ENCODE results near the gene AFMID.
"Not testable (repeated sequence)": the region's sequence is repeated elsewhere in the genome, so short reads cannot be mapped to it uniquely, and the experiment has no call there.

Gene AFMID, protein sequence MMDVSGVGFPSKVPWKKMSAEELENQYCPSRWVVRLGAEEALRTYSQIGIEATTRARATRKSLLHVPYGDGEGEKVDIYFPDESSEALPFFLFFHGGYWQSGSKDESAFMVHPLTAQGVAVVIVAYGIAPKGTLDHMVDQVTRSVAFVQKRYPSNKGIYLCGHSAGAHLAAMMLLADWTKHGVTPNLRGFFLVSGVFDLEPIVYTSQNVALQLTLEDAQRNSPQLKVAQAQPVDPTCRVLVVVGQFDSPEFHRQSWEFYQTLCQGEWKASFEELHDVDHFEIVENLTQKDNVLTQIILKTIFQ

GRCh38 chr17:78186692-78187595, at the start of gene AFMID, which contains the start of gene TK1:
Gene AFMID (plus strand): TSS chr17:78187362. CDS start chr17:78187371, 9 bp downstream.
Gene TK1 (minus strand): TSS chr17:78187052. CDS start chr17:78186994, 58 bp downstream.
- DNase-seq = peak; percentile 98

DNA sequence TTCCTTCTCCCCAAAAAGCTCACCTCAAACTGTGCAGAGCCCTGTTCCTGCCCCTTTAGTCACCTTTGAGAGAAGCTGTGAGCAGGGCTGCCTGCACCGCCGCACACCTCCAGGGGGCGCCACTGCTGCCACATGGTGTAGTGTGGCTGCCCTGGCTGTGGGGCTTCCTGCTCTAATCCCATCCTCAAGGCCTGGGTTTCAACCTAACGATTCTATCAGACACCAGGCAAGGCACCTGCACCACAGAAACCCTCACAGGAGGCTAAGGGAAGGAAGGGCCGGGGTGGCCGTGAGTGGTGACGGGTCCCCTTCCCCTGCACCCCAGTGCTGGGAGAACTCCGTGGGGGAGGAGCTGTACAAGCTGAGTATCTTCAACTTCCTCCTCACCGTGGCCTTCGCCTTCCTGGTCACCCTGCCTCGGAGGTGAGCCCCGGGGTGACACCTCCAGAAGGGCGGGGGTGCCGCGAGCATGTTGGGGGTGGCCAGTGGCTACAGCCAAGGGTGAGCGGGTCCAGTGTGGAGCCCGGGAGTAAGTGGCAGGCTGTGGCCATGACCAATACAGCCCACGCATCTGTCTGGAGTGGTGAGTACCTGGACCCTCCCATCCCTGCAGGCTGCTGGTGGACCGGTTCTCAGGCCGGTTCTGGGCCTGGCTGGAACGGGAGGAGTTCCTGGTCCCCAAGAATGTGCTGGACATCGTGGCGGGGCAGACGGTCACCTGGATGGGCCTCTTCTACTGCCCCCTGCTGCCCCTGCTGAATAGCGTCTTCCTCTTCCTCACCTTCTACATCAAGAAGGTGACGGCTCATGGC, 49.6 kb upstream of the AFMID start:
- DNase-seq = no peak

- no peak for DNase-seq
These were observed 48.7 kb upstream of the AFMID start for GRCh38 chr17:78138204-78139060.

DNA sequence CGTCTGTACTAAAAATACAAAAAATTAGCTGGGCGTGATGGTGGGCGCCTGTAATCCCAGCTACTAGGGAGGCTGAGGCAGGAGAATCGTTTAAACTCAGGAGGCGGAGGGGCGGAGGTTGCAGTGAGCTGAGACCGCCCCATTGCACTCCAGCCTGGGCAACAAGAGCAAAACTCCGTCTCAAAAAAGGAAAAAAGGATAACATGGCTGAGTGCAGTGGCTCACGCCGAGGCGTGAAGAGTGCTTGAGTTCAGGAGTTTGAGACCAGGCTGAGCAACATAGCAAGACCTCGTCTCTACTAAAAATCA, 47.3 kb upstream of the AFMID start:
- DNase-seq = not testable (repeated sequence)

- DNase-seq = peak; percentile 94
These were observed 46.8 kb upstream of the AFMID start for GRCh38 chr17:78140169-78141051.

DNA sequence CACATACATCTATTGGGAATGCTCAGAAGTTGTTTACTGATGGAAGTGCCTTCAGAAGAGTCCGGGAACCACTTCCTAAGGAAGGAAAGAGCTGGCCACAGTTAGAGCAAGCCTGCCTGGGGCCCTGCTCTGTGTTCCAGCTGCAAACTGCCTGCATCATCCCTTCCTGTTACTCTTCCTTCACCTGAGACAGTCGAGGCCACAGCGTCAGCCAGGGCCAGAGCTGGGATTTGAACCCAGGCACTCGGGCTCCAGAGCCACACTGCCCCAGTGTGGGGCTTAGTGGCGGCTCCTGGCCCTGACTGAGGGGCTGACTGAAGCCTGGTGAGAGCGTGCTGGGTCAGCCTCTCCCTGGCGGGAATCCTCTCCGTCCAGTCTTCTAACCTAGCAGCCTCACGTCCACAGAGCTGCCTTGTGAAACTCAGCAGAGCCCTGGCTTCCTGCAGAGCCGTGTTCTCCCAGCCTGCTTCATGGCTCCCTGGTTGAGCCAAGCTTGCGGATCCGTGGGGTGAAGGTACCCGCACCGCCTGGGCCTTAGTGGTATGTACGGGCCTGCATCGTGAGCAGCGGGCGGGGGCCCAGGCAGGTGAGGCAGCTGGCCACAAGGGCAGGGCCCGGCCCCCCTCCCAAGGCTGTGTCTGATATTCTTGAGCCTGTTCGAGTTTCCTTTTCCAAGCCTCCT, 45.6 kb upstream of the AFMID start:
- no peak for DNase-seq

- DNase-seq = no peak
These were observed 44.9 kb upstream of the AFMID start for GRCh38 chr17:78142119-78142861.

- no peak for DNase-seq
These were observed 43.7 kb upstream of the AFMID start for GRCh38 chr17:78143214-78144146.

GRCh38 chr17:78144147-78144719, 42.9 kb upstream of the AFMID start:
- DNase-seq = no peak

DNA sequence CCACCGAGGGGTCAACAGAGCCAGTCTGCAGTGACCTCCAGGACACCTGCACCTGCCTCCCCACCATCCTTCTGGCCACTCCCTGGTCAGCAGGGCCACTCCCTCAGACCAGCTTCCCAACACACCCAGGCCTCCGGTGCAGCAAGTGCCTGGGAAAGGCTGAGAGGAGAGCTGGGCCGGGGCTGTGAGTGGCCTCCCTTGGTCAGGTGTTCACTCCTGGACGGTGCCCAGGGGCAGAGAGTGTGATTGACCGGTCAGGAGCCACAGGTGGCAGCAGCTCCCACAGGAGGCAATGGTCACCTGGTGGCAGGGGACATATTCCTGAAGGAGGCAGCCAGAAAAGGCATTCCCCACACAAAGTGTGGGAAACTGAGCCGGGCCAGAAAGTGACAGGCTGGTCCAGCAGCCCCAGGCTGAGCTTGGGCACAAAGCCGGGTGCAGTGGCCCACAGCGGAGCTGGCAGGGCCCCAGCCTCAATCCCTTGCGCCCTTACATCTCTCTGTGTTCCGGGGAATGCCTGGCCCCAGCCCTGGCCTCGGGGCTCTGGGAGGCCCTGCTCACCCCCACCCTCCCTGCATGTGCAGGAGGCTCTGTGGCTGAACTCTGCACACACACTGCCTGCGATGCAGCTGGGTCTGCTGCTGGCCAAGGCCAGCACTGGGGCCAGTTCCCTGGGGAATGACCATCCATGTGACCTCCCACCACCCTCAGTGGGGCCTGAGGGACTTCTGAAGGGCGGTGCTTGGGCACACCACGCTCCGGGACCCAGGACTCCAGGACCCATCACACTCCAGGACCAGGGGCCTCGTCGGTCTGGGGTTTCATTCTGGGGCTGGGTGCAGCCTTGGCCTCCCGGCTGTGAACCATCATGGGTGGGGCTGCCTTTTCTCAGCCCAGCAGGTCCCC, 42.2 kb upstream of the AFMID start:
- no peak for DNase-seq

- DNase-seq = no peak
These were observed 40.7 kb upstream of the AFMID start for GRCh38 chr17:78146471-78146869.

DNA sequence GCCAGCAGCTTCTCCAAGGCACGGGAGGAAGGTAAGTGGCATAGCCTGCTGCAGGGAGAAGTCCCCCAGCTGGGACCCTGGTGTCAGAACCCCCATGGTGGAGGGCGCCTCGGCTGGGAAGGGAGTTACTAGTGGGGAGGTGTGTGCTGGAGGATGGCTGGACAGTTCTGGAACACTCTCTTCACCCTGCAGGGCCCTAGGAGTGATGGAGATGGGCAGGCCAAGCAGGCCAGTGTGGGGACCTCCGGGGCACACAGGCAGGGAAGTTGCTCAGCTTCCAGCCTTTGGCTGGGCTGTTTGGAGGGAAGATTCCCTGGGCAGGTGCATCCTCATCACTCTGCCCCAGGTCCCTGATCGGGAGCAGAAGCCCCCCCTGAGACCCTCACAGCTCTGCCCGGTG, 40.3 kb upstream of the AFMID start:
- DNase-seq = no peak

- DNase-seq = no peak
These were observed 39.7 kb upstream of the AFMID start for GRCh38 chr17:78147315-78147998.

GRCh38 chr17:78148286-78149016, 38.7 kb upstream of the AFMID start:
- DNase-seq = no peak

DNA sequence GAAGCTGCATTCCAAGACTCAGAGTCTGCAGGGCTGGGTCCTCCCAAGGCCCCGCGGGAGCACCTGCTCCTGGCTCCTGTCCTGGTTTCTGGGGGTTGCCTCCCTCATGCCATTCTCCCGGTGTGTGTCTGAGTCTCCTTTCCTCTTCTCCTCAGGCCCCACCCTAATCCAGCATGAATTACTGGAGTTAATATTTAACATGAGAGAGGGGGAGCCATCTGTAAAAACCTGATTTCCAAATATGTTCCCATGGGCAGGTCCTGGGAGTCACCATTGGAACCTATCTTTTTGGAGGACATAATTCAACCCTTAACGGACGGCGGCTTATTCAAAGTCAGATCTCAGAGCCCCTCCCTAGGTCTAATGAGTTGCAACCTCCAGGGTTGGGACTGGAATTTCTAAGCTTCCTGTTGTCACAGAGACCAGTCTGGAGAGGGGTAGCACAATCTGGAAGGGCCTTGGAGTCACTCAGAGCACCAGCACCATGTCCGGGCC, 35.6 kb upstream of the AFMID start:
- DNase-seq = no peak

Measured in NCI-H1436 (cell line).